Measurements from ENCODE around the gene ZNF773. TPM values are rescaled to one million over a fixed set of nuclear protein-coding genes. Genes with fewer than 3 reads are reported as not detected.
"Not testable (repeated sequence)": the region's sequence is repeated elsewhere in the genome, so short reads cannot be mapped to it uniquely, and the experiment has no call there.

The ZNF773 gene
- total RNA-seq, 1 donor from 2014 or later = 13.9 TPM

GRCh38 chr19:57511484-57511883 lies 11.7 kb downstream of the ZNF773 start:
- peaks cover 55% of the 10 kb centered on the region for H3K36me3 Mint-ChIP-seq (ENCODE audit: unreplicated experiment)
- H3K27ac Mint-ChIP-seq (ENCODE audit: unreplicated experiment) = no peak overlapping the region

GRCh38 chr19:57512845-57513244 lies 13.1 kb downstream of the ZNF773 start:
- Mint-ChIP-seq H3K27me3 (ENCODE audit: unreplicated experiment) (peaks cover 2% of the 10 kb centered on the region), H3K4me1 (ENCODE audit: low read depth, unreplicated experiment) (no peaks in the 10 kb centered on the region), H3K9me3 (ENCODE audit: unreplicated experiment) (peaks cover 11% of the 10 kb centered on the region), H3K4me3 (ENCODE audit: unreplicated experiment) (no peak overlapping the region), H3K36me3 (ENCODE audit: unreplicated experiment) (peaks cover 51% of the 10 kb centered on the region), H3K27ac (ENCODE audit: unreplicated experiment) (no peak overlapping the region)
- TF ChIP-seq CTCF (IDR thresholded peaks at IDR 0.05; ENCODE audit: partially characterized antibody, unreplicated experiment) = no peak
- peak; percentile 37 for DNase-seq

More at GRCh38 chr19:57511484-57511883, 11.7 kb downstream of the ZNF773 start:
- Mint-ChIP-seq H3K9me3 (ENCODE audit: unreplicated experiment) (peaks cover 11% of the 10 kb centered on the region), H3K4me1 (ENCODE audit: low read depth, unreplicated experiment) (no peaks in the 10 kb centered on the region), H3K27me3 (ENCODE audit: unreplicated experiment) (peaks cover 2% of the 10 kb centered on the region), H3K4me3 (ENCODE audit: unreplicated experiment) (no peak overlapping the region)
- no peak for DNase-seq
- TF ChIP-seq CTCF (IDR thresholded peaks at IDR 0.05; ENCODE audit: partially characterized antibody, unreplicated experiment) = no peak

DNA sequence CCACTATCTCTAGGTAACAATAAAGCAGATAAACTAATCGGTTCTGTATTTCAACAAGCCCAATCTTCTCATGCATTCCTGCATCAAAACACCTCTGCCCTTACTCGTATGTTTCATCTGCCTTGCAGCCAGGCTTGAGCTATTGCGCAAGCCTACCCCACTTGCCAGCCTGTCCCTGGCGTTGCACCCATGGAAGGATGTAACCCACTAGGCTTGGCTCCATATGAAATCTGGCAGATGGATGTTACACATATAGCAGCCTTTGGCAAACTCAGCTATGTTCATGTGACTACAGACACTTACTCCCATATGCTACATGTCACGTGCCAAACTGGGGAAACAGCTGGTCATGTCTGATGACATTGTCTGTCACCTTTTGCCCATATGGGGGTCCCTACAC lies 15.5 kb downstream of the ZNF773 start:
- Mint-ChIP-seq H3K4me3 (ENCODE audit: unreplicated experiment) (no peak overlapping the region), H3K36me3 (ENCODE audit: unreplicated experiment) (peaks cover 32% of the 10 kb centered on the region), H3K9me3 (ENCODE audit: unreplicated experiment) (peaks cover 11% of the 10 kb centered on the region), H3K27me3 (ENCODE audit: unreplicated experiment) (peaks cover 3% of the 10 kb centered on the region), H3K27ac (ENCODE audit: unreplicated experiment) (peak overlapping the region; percentile 53), H3K4me1 (ENCODE audit: low read depth, unreplicated experiment) (no peaks in the 10 kb centered on the region)
- no peak for TF ChIP-seq CTCF (IDR thresholded peaks at IDR 0.05; ENCODE audit: partially characterized antibody, unreplicated experiment)
- DNase-seq = no peak

GRCh38 chr19:57518021-57518420 lies 18.3 kb downstream of the ZNF773 start:
- not testable (repeated sequence) for H3K27ac Mint-ChIP-seq (ENCODE audit: unreplicated experiment); DNase-seq; H3K4me1 Mint-ChIP-seq (ENCODE audit: low read depth, unreplicated experiment); H3K27me3 Mint-ChIP-seq (ENCODE audit: unreplicated experiment); H3K4me3 Mint-ChIP-seq (ENCODE audit: unreplicated experiment); H3K9me3 Mint-ChIP-seq (ENCODE audit: unreplicated experiment)
- peaks cover 21% of the 10 kb centered on the region for H3K36me3 Mint-ChIP-seq (ENCODE audit: unreplicated experiment)

DNA sequence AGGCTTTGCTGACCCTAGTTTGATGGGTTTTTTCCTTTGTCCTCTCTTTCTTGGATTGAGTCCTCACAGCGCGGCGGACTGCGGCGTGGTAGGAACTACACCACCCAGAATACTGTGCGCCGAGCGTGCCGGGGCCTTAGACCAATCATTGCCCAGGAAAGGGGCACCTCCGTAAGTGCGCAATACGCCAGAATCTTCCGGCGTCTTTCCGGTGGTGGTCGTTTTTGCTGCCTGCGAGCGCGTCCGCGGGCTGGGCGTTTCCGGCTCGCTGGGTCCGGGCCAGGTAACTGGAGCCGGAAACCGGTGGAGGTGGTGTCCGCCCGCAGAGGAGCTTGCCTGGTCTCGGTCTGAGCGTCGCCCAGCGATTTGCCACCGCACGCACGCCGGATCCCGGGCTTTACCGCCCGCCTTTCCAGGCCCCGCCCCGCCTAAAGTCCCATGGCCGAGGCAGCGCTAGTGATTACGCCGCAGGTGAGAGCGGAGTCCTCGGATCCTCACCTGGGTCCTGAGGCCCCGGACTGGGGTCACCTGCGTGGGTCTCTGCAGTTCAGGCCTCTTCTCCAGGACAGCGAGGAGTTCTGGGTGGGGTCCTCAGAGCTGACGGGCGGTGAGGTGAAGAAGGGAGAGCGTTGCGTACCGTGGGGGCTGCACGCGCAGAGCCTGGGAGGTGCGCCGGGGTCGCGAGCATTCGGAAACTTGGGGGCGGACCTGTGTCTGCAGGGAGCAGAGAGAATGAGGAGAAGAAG lies 27.6 kb downstream of the ZNF773 start, which contains the start of gene ZNF549:
Gene ZNF549 (plus strand): TSS at position 221 of the 746 bp plus-strand sequence. CDS start 218 bp downstream, at position 439.
- peaks cover 8% of the 10 kb centered on the region for H3K4me1 Mint-ChIP-seq (ENCODE audit: low read depth, unreplicated experiment)
- TF ChIP-seq CTCF (IDR thresholded peaks at IDR 0.05; ENCODE audit: partially characterized antibody, unreplicated experiment) = no peak
- H3K36me3 Mint-ChIP-seq (ENCODE audit: unreplicated experiment) = peaks cover 8% of the 10 kb centered on the region

More for the DNA sequence above, 27.6 kb downstream of the ZNF773 start, which contains the start of gene ZNF549:
- H3K27ac Mint-ChIP-seq (ENCODE audit: unreplicated experiment) = peak within 1 kb of the TSS; percentile 43
- peaks cover 7% of the 10 kb centered on the region for H3K9me3 Mint-ChIP-seq (ENCODE audit: unreplicated experiment)
- H3K4me3 Mint-ChIP-seq (ENCODE audit: unreplicated experiment) = peak within 1 kb of the TSS; percentile 88
- peaks cover 2% of the 10 kb centered on the region for H3K27me3 Mint-ChIP-seq (ENCODE audit: unreplicated experiment)
- peak; percentile 91 for DNase-seq
